GM19043 (cell line): ENCODE results near the gene FUS.

Experiments used
- ATAC-seq: cut with Tn5 transposase; IDR thresholded peaks from one replicate; pipeline ENCODE4 v1.9.1; 2021; ENCODE audit warnings: low read depth; ENCODE audit not compliant: unreplicated experiment

FUS gene

DNA sequence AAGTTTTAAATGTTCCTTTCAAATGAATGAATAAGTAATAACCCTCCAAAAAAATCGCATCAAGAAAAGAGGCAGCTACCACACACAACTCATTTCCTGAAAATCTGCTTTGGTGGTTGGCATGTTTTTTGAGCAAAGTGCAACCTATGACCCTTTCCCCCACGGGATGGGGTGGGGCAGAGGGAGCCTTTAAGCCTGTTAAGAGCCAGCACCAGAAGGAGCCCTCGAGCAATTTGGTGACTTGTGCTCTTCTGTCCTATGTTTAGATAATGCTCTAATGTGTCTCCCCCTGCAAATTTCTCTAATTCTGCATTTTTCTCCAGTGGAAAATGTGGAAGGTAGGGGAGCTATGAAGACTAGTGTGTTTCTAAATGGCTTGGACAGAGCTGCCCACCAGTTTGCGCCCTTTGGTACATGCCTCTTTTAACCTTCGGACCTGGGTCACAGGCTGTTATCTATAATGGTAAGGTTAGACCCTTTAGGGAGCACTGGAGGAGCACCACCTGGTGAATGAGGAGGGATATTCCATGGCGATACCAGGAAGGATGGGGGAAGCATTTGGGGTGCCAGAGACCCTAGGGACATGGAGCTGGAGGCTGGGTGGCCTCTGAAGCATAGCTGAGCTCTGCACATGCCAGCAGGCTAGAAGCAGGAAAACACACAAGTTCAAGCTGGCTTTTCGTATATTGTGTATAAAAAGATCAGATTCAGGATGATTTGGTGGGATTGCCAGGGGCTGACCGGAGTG lies 21.1 kb downstream of the FUS start:
- ATAC-seq, result no peak

GRCh38 chr16:31201582-31202413 lies 21.9 kb downstream of the FUS start:
- peak; percentile 61 for ATAC-seq

GRCh38 chr16:31202414-31203375 lies 22.8 kb downstream of the FUS start, which contains the start of gene PYCARD:
TSS of gene PYCARD (minus strand) at chr16:31202760. CDS start at chr16:31202690, 70 bp downstream.
- ATAC-seq, result peak; percentile 37

GRCh38 chr16:31204871-31205666 lies 25.1 kb downstream of the FUS start:
- no peak for ATAC-seq

- no peak for ATAC-seq
Measured at GRCh38 chr16:31206776-31207175, 26.8 kb downstream of the FUS start.

- no peak for ATAC-seq
Measured at GRCh38 chr16:31213342-31213741, 33.4 kb downstream of the FUS start.

- ATAC-seq, result no peak
Measured at GRCh38 chr16:31213877-31214707, 34.2 kb downstream of the FUS start, which contains the start of gene TRIM72. TSS of gene TRIM72 (plus strand) at chr16:31214119. CDS start at chr16:31214739, 620 bp downstream.

GRCh38 chr16:31214708-31215286 lies 34.9 kb downstream of the FUS start:
- no peak for ATAC-seq

- no peak for ATAC-seq
Measured at GRCh38 chr16:31215287-31216162, 35.6 kb downstream of the FUS start.

DNA sequence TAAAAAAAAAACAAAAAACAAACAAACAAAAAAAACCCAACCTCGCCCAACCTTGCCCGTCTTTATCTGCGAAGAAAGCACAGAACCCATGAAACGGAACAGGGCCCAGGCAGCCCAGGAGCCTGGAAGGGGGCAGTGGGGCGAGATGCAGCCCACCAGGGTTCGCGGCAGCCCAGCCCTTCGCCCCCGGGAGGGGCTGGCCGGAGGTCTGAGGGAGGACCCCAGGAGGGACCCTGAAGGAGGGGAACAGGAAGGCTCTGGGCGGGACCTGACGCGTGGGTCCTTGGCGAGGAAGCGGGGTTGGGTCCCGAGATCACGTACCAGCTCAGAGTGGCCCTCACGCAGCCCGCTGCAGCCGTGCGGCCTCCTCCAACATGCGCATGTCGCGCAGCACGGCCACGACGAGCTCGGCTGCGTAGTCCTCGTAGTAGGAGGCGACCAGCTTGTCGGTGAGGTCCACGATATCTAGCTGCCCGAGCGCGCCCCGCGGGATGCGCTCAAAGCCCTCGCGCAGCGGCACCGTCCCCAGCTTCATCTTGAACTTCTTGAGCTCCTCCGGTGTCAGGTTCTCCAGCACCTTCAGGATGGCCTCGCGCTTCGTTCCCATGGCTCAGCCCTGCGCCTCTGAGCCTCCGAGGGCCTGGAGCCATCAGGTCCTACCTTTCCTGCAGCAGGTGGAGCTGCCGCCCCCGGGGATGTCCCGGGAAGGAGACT lies 36.6 kb downstream of the FUS start, which contains the start of gene PYDC1:
PYDC1 (minus strand) TSS at position 714 of the 714 bp plus-strand sequence; CDS start at position 607, 107 bp downstream.
- ATAC-seq, result no peak

- ATAC-seq, result no peak
Measured at GRCh38 chr16:31217136-31217530, 37.2 kb downstream of the FUS start.

DNA sequence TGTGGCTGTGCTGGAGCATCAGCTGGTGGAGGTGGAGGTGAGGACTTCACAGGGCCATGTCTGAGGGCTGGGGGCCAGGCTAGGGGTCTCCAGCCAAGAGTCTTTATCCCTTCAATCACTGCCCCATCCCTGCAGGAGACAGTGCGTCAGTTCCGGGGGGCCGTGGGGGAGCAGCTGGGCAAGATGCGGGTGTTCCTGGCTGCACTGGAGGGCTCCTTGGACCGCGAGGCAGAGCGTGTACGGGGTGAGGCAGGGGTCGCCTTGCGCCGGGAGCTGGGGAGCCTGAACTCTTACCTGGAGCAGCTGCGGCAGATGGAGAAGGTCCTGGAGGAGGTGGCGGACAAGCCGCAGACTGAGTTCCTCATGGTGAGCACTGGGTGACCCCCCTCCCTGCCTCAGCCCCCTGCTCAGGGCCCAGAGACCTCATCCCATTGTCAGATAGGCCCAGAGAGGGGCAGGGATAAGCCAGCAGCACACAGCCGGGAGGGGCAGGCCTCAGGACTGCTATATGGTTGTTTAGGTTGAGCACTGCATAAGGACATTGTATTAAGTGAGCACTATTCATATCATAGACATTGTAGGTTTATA lies 39.3 kb downstream of the FUS start:
- ATAC-seq, result no peak

- ATAC-seq, result no peak
Measured at GRCh38 chr16:31221357-31222160, 41.6 kb downstream of the FUS start.

DNA sequence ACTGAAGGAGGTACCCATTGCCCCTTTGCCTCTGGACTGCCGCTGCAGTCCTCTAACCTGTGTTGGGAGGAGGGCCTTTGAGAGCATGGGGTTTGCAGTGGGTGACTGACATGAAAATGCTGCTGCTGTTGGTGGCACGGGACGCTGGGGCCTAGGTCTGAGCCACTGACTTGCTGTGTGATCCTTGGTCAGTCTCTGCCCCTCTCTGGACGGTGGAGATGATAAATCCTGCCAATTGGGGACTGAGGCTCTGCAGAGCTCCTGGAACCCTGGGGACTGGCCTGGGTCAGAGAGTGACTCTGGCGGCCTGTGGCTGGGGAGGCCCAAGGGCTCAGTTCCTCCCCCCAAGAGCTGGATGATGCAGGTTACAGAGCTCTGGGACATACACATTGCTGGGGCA lies 43.1 kb downstream of the FUS start:
- ATAC-seq, result no peak

GRCh38 chr16:31224092-31224955 lies 44.4 kb downstream of the FUS start:
- ATAC-seq, result no peak
